Gastroesophageal sphincter (tissue), 3 donors: ENCODE results near the gene REPS2.

ENCODE experiments used
- CTCF ChIP-seq, 4 experiments: fragments of 200-600 bp in 2 of 4; fragments of 450-650 bp in 2 of 4; sonication (generic) in 1 of 4; IDR thresholded peaks; one replicate each; pipeline ENCODE4 v1.5.1; 2017 to 2019; ENCODE audit warnings: antibody characterized with exemption in 4 of 4, mild to moderate bottlenecking in 2 of 4, moderate library complexity in 2 of 4
- EP300 ChIP-seq: sonication (generic); formaldehyde crosslinking; IDR thresholded peaks from one replicate; pipeline ENCODE4 v1.6.1; 2017; ENCODE audit warnings: antibody characterized with exemption, mild to moderate bottlenecking
- POLR2AphosphoS5 ChIP-seq: sonication (generic); formaldehyde crosslinking; IDR thresholded peaks from one replicate; pipeline ENCODE4 v1.6.1; 2017; ENCODE audit warnings: antibody characterized with exemption

GRCh38 chrX:17047224-17047623 is 100.8 kb downstream of the REPS2 start:
- TF ChIP-seq CTCF (IDR thresholded peaks at IDR 0.05) (no peak), POLR2AphosphoS5 (no peak), EP300 (no peak)
